Fibroblast of villous mesenchyme (primary cell): ENCODE data around the gene MAPK14. TPM values are rescaled to one million over a fixed set of nuclear protein-coding genes. Genes with fewer than 3 reads are reported as not detected.
"Not testable (repeated sequence)": the region's sequence is repeated elsewhere in the genome, so short reads cannot be mapped to it uniquely, and the experiment has no call there.

ENCODE experiments used
- DNase-seq: peaks from one replicate; pipeline ENCODE4 v3.0.0-alpha.2; 2010; ENCODE audit warnings: low read depth
- H3K4me3 ChIP-seq: 2 replicates; pipeline ENCODE4 v1.5.1; 2011; ENCODE audit warnings: low read depth, mild to moderate bottlenecking, low read length
- CTCF ChIP-seq: IDR thresholded peaks from 2 replicates; pipeline ENCODE4 v1.5.1; 2012; ENCODE audit warnings: low read depth, mild to moderate bottlenecking, low read length; ENCODE audit not compliant: insufficient read depth
- total RNA-seq: library from RNA; depleted of rRNA; stranded (reverse); fragments of >200 nt; gene quantifications from 2 replicates; pipeline ENCODE4 v1.2.3, GENCODE V29; 2012

The MAPK14 gene
- total RNA-seq, 1 donor: 86.8 TPM

GRCh38 chr6:36126553-36127458 lies 99.2 kb downstream of the MAPK14 start:
- no peak overlapping the region for H3K4me3 ChIP-seq
- peak; percentile 34 for DNase-seq
- no peak for TF ChIP-seq CTCF

- no peak overlapping the region for H3K4me3 ChIP-seq
- no peak for TF ChIP-seq CTCF
- DNase-seq: peak; percentile 89
Observed at GRCh38 chr6:36127462-36128016, 99.9 kb downstream of the MAPK14 start.

GRCh38 chr6:36128073-36128472 lies 100.5 kb downstream of the MAPK14 start:
- no peak for TF ChIP-seq CTCF
- no peak overlapping the region for H3K4me3 ChIP-seq
- no peak for DNase-seq

- TF ChIP-seq CTCF: no peak
- no peak overlapping the region for H3K4me3 ChIP-seq
- no peak for DNase-seq
Observed at GRCh38 chr6:36128793-36129192, 101.2 kb downstream of the MAPK14 start.

GRCh38 chr6:36129334-36129733 lies 101.7 kb downstream of the MAPK14 start:
- not testable (repeated sequence) for H3K4me3 ChIP-seq, DNase-seq

GRCh38 chr6:36129941-36130666 lies 102.5 kb downstream of the MAPK14 start, which contains the start of gene MAPK13:
MAPK13 (plus strand) TSS chr6:36130513; CDS start chr6:36130583, 70 bp downstream.
- no peak for TF ChIP-seq CTCF
- DNase-seq: peak; percentile 39

More at GRCh38 chr6:36129941-36130666, 102.5 kb downstream of the MAPK14 start, which contains the start of gene MAPK13:
- H3K4me3 ChIP-seq: peak within 1 kb of the TSS; percentile 32
